Stimulated activated naive CD4-positive, alpha-beta T cell treated with Interleukin-2 at 50 U/mL for 16 hours (primary cell): ENCODE data around the gene NTN3.

ENCODE experiments used
- DNase-seq: peaks from one replicate; lab custom pipeline; 2025; lab: John Stamatoyannopoulos, UW

Gene NTN3

DNA sequence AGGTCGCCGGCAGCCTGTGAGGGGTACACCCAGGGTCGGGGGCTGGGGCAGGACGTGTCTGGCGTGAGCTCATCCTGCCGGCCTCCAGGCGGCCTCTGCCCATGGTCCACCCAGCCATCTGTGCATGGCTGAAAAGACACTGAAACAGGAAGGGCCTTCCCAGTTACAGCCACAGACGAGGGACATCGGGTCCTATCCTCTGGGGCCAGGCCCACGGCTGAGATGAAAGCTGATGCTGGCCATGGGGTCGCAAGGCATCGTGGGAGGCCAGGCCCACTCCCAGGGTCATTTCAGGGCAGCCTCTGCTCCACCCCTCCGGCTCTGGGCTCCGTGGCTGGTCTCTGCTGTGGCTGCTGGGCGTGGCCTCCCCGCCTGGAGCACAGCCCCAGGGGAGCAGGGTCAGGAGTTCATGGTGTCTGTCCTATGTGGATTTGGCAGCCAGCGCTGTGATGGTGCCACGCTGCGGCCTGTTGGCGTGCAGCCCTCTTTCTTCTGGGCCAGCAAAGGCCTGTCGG is 26.1 kb downstream of the NTN3 start:
- no peak for DNase-seq

- DNase-seq, result no peak
Observed at GRCh38 chr16:2497695-2498484, 26.8 kb downstream of the NTN3 start.

DNA sequence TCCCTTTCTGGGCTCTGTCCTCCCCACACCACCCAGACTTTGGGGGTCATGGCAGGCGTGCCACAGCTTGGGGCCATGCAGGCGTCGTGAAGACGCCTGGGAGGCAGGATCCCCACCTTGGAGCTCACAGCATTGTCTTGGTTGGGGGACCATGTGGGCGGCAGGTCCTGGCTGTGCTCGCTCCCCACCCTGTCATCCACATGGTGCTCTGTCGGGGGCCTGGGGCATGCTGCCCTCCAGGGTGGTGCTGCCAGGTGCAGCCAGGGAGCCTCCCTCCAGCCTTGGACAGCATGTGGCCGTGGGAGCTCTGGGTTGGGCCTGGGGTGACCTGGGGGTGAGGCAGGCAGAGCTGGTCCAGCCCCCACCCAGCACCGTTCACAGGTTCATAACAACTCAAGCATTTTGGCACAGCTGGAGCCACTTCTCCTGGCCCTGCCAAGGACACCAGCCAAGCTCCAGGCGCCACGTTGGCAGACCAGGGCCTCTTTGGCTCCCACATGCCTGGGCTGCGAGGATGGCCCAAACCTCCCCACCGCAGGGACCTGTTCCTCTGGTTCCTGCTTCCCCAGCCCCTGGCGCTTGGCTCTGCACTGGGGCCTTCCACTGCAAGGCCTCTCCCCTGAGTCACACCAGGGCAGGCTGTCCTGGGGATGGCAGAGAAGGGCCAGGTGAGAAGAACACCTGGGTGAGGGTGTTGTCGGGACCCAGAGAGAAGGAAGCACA is 27.6 kb downstream of the NTN3 start:
- no peak for DNase-seq

GRCh38 chr16:2499454-2499853 is 28.4 kb downstream of the NTN3 start:
- DNase-seq, result no peak

DNA sequence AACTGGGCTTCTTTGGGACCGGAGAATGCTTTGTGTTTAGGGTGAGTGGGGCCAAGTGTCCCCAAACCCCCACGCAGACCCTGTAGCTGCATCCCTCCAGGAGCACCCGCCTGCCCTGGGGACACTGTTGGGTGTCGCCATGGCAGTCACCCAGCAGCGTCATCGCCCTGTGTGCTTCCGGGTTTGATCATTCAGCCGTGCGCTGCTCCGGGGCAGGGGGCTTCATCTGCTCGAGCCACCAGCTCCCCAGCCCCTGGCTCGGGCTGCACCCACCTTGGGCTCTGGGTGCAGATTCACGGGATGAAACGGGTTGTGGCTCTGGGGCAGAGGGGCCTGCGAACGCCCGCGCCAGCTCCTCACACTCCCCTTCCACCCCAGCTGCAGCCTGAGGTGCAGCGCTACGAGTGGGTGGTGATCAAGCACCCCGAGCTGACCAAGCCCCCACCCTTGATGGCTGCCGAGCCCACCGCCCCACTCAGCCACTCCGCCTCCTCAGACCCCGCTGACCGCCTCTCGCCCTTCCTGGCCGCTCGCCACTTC is 28.9 kb downstream of the NTN3 start:
- no peak for DNase-seq

DNA sequence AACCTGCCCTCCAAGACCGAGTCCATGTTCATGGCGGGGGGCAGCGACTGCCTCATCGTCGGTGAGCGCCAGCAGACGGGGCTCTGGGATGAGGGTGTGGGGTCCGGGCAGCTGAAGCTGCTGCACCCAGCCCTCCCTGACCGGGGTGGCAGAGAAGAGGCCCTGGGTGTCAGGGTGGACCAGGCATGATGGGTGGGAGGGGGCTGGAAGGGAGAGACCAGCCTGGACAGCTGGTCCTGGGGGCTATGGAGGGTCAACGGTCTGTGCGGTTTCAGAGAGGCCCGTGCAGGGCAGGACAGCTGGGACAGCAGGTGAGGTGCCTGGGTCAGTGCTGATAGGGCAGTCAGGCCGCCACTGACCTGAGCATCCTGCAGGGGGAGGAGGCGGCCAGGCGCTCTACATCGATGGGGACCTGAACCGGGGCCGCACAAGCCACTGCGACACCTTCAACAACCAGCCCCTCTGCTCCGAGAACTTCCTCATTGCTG is 29.4 kb downstream of the NTN3 start:
- no peak for DNase-seq

DNA sequence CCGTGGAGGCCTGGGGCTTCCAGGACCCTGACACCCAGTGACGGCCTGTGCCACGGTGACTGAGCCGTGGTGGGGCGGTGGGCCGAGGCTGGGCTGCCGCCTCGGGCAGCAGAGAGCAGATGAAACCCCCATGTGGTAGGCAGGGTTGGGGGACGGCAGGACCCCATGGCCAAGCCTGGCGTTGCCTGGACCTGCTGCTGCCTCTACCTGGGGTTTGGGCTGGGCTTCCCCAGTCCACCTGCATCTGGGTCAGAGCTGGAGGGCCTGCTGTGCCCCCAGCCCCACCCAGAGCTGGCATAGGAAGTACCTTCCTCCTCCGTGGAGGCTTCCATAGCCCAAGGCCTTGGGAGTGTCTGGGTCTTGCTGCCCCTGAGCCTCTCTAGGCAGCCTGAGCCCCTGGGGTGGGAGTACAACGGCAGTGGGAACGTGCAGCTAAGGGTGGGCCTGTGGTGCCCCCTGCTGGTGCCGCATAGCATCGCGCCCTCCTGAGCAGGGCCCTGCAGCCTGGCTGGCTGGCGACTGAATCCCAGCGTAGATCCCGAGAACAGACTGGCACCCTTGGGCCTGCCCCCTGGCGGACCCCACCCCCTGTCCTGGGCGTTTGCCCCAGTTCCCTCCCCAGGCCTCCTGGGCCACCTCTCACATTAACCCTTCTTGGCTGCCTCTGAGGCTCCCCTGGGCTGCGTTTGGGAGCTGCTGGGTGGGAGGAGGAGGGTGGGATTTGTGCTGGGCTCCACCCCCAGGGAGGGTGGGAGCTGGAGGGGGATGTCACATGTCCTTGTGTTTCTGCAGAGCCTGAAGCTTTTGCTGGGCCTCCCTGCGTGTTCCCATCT is 30.0 kb downstream of the NTN3 start:
- peak; percentile 68 for DNase-seq

GRCh38 chr16:2501946-2502895 is 31.1 kb downstream of the NTN3 start:
- no peak for DNase-seq

GRCh38 chr16:2505695-2506094 is 34.6 kb downstream of the NTN3 start:
- DNase-seq, result no peak

DNA sequence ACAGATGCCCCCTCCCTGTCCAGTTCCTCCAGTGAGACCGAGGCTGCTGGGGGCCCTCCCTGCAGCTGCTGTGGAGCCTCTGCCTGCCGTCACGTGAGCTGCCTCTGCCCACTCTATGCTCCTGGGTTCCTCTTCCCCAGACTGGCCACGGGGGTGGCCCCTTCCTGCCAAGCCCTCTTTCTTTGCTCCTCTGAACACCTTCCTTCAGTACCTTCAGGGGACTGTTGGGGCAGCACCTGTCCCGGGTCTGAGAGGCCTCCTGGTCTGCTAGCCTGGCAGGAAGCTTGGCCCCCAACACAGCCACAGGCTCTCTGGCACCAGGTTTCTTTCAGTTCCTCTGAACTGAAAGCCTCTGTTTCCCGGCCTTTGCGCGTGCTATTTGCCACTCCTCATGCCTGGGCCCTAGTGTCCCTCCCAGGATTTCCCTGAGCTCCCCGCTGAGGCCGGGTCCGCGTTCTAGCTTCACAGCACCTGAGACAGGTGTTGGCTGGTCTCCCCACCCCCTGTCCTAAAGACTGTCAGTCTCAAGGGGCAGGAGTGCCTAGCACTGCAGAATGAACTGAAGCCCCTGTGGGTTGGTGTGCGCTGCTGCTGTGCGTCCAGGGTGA is 36.1 kb downstream of the NTN3 start:
- DNase-seq, result no peak

- DNase-seq, result no peak
Observed at GRCh38 chr16:2507665-2508064, 36.6 kb downstream of the NTN3 start.

DNA sequence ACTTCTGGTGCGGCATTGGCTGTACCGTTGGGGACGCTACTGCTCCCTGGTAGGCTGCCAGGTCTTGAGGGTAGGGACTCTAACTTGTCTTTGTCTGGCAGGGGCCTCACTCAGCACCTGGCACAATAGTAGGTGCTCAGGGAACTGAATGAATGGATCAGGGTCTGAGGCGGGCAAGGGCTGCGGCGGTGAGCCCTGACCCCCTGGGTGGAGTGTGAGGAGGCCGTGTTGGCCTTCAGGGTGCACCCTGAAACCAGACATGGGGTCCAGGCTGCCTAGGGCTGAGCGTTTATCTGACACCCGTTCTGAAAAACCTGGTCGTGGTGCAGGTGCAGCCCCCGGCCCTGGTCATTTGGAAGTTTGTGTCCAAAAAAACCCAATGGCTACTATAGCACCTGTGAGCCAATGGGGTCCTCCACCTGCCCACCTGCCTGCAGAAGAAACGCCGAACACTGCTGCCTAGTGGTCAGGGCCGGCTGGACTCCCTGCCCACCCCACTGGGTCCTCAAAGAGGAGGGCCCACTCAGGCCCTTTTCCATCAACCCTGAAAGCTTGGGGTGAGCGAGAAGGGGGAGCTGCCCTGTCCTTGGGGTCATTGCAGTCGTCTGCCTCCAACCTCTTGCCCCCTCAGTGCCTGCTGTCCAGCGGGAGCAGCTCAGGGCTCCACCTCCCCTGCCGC is 37.8 kb downstream of the NTN3 start:
- no peak for DNase-seq

GRCh38 chr16:2511128-2511800 is 40.2 kb downstream of the NTN3 start:
- no peak for DNase-seq

- no peak for DNase-seq
Observed at GRCh38 chr16:2511996-2512734, 41.1 kb downstream of the NTN3 start.

GRCh38 chr16:2512735-2513404 is 41.8 kb downstream of the NTN3 start:
- no peak for DNase-seq

- DNase-seq, result peak; percentile 86
Observed at GRCh38 chr16:2513405-2514332, 42.6 kb downstream of the NTN3 start, which contains the start of gene ATP6V0C. Gene ATP6V0C, plus strand, starts transcription at chr16:2513952. Its CDS starts 152 bp downstream, at chr16:2514104.
